GM18867 (cell line): ENCODE results near the gene SLC25A15.

Experiments used
- ATAC-seq: cut with Tn5 transposase; IDR thresholded peaks from one replicate; pipeline ENCODE4 v1.9.1; 2021; ENCODE audit warnings: mild to moderate bottlenecking, moderate library complexity; ENCODE audit not compliant: unreplicated experiment

Gene SLC25A15

GRCh38 chr13:40789275-40790153 is at the start of gene SLC25A15:
SLC25A15 (plus strand) TSS chr13:40789611; CDS start chr13:40793227, 3,616 bp downstream.
- ATAC-seq: peak; percentile 93

- no peak for ATAC-seq
Observed at GRCh38 chr13:40749327-40749726, 40.1 kb upstream of the SLC25A15 start.

DNA sequence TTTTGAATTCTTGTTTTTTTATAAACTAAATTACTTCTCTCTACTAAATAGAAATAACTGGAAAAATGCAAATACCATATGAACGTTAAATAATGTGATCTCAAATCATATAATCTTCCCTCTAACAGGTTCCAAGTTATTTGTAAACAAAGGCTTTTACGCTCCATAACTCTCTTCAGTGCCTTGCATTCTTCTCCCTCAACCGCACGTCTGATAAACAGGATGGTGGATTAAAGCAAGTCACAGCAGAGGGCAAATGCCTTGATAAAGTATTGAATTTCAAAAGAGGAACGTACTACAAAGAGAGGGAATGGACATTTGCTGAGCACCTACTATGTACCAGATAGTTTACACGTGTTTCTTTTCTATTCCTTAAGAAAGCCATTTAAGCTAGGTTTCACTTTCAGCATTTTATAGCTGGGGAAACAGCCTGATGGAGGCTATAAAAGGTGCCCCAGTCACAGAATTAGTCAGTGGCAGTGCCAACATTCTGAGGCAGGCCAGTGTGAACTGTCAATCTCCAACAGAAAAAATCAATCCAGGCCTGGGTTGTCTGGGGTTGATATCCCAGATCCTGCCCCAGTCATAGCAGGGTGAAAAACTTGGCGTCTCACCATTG is 34.2 kb upstream of the SLC25A15 start:
- no peak for ATAC-seq

DNA sequence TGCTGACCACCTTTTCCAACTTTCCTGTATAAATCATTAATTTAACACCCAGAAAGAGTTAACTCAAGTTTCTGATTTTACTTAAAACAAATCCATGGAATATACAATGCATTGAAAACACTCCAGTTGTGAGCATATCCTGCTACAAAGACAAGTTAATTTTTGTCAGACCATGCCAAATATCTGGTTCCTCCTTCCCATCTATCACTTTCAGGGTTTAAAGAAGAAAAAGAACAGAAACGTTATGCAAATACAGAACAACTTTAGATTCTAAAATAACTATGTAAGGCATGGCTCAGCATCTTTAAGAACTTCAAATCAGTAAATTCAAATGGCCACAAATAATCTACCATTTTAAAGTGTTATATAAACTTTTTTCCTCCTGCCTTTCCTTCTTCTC is 33.4 kb upstream of the SLC25A15 start:
- peak; percentile 60 for ATAC-seq

DNA sequence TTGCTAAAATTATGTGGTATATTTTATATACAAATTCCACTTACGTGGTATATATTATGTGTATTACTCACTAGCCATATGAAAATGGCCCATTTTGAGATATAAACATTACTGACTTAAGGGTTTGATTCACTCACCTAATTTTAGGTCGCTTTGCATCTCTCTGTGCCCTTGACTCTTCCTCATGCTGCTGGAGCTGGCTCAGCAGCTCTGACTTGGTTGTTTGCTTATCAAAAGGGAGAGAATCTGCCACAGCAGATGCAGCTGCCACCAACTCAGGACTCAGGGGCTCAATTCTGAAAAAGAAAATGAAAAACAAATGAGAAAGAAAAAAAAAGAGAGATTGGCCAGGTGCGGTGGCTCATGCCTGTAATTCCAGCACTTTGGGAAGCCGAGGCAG is 30.6 kb upstream of the SLC25A15 start:
- ATAC-seq: peak; percentile 43

DNA sequence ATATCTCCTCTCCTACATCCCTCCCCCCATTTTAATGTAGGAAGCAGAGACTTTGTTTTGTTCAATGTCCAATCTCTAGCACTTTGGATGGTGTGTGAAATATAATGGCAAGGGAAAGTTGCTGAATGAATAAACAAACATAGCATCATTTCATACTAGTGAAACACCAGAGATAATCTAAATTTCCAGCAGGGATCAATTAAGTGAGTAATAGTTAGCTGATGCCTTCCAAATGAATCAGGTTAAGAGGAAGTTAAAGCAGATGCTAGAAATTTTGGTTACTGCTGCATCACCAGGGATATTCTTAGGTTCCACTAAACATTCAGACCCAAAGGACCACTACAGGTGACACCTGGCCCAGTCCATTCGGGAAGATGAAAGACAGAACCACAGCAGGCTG is 26.6 kb upstream of the SLC25A15 start:
- ATAC-seq: no peak

DNA sequence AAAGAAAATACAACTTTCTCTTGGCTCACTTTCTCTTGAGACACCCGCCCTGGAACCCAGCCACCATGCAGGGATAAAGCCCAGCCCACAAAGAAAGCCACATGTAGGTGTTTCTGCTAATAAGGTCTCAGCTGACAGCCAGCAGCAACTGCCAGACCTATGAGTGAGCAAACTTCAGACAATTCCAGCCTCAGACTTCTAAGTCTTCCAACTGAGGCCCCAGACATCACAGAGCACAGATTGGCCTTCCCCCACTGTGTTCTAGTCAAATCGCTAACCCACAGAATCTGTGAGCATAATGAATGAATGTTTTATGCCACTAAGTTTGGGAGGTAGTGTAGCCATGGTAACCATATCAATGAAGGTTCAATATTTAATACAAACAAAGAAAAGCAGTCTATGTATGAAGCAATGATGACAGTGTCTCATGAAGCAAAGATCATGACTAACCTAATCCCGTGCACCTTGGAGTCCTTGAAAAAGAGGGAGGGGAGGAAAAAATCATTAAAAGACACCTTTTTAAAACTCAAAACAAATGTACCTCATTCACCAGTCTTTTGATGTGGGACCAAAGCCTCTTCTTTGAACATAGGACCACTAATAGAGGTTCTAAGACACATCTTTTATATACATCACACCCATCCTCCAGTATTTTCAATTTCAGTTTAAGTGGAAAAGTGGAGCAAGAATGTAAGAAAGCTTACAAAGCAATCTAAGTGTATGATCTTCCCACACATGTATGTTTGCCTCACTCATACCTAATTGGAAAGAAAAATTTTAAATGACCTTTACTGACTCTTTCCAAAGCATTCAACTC is 24.6 kb upstream of the SLC25A15 start:
- no peak for ATAC-seq

DNA sequence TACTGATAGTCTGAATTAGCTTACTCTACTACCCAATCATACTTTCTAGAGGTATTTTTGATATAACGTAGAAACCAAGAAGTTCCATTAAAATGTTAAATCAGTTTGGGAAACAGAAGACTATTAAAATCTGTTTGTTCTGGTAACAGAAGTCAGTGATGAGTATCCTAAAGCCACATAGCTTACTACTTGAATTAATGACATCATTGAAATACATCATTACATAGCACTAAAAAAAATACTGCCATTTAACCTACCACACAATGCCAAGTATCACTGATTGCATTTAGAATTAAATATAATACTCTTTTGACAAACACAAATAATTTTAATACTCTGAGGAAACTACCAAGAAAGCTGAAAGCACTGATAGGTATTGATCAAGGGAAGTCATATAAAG is 23.8 kb upstream of the SLC25A15 start:
- no peak for ATAC-seq

DNA sequence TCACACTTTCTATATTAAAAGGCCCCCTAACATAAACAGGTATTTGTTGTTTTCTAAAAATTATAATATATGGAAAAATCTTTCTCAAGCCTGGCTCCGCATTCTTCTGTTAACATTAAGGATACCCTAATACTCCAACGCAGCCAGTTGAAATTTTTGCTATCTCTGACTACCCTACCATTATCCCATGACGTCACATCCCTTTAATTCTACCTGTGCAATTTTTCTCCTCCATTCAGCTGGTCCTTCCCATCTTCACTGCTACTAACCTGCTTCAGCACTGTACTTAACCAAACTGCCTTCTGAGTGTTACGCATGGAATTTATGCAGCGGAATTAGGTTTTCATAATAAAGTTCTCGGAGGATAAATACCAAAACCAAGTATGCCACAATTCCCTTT is 19.4 kb upstream of the SLC25A15 start:
- ATAC-seq: no peak

DNA sequence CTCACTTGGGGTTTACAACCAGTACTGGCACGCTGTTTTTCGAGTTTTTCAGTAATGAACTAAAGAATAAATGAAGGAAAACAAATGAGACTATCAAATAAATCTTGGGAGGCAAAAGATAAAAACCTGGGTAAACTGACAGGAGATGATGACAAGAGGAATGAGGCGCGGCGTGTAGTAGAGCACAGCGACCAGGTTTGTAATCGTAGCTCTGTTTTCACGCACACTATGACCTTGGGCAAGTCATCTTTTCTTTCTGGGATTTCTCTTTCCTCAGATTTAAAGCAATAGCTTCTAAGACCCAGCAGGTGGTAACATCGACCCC is 18.8 kb upstream of the SLC25A15 start:
- ATAC-seq: no peak

GRCh38 chr13:40770934-40771618 is 18.3 kb upstream of the SLC25A15 start, which contains the start of gene MRPS31:
MRPS31 (minus strand) TSS chr13:40771190; CDS start chr13:40771136, 54 bp downstream.
- ATAC-seq: peak; percentile 97

DNA sequence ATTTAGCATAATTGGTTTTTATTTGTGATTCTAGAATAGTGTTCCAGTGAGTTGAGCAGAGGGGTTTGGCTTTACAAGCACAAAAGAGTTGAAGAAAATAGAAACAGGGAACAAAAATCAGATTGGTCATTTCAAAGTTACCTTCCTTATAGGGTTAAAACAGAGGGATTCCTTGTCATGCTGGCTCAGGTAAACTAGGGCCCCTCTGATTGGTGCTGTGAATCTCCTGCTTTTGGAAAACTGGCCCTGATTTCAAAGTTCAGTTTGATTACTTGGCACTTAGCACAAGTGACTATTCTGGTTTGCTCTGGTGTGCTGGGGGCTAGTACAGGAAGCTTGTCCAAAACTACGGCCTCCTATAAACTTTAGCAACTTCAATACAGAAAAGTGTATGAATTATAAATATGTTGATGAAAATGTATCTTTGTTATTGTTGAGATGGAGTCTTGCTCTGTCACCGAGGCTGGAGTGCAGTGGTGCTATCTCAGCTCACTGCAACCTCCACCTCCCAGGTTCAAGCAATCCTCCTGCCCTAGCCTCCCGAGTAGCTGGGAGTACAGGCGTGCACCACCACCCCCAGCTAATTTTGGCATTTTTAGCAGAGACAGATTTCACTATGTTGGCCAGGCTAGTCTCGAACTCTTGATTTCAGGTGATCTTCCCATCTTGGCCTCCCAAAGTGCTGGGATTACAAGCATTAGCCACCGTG is 16.5 kb upstream of the SLC25A15 start:
- ATAC-seq: no peak

GRCh38 chr13:40774672-40775071 is 14.7 kb upstream of the SLC25A15 start:
- ATAC-seq: no peak

DNA sequence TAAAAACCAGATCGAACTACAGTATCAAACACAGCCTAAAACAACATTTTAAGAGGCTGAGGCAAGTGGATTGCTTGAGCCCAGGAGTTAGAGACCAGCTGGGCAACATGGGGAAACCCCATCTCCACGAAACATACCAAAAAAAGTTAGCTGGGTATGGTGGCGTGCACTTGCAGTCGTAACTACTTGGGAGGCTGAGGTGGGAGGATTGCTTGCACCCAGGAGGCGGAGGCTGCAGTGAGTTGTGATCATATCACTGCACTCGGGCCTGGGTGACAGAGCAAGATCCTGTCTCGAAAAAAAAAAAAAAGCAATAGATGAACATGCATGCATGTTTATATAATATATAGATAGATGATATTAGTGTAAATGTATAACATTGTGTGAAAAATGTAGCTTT is 13.2 kb upstream of the SLC25A15 start:
- no peak for ATAC-seq

- ATAC-seq: peak; percentile 59
Observed at GRCh38 chr13:40776681-40777165, 12.7 kb upstream of the SLC25A15 start.

DNA sequence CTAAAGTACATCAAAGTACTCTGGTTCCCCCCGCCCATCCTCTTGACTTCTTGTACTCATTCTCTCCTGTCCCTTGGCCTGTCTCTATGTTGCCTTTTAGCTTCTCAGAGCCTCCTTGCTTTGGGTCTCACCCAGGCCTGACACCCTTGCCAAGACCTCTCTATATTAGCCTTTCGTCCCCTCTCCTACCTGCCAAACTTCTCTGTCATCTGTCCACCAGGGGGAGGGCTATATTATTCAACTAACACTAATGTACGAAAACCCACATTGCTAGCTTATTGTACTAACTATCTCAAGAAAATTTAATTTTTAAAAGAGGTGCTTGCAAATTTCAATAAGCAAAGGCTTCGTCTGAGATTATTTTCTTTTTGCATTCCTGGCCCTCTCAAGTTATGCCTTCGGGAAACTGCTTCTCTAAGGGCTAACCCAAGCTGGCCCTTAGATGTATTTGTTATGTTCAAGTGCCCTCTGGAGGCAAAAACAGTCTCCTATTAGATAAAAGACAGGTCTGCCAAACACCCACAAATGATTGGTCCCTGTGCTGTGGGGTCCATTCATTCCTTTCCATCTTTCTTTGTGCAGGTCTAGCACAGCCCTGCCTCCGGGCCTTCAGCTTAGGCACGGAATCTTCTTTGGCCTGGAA is 12.1 kb upstream of the SLC25A15 start:
- peak; percentile 81 for ATAC-seq

- peak; percentile 6 for ATAC-seq
Observed at GRCh38 chr13:40777809-40778175, 11.6 kb upstream of the SLC25A15 start.

DNA sequence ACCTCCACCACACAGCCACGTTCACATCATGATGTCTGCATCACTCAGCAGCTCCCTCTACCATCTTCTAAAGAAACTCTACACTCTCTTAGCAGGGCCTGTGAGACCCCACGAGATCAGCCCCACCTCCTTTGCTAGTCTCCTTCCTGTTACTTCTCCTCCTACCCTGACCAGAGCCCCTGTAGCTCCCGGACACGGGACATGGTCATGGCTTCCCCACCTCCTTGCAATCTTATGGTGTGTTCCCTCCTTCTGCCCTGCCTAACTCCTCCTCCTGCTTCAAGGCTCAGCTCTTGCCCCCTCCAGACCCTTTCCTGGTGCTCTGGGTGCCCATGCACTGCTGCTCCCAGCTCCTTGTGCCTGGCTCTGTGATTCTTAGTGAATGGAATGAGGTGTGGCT is 10.4 kb upstream of the SLC25A15 start:
- ATAC-seq: no peak

DNA sequence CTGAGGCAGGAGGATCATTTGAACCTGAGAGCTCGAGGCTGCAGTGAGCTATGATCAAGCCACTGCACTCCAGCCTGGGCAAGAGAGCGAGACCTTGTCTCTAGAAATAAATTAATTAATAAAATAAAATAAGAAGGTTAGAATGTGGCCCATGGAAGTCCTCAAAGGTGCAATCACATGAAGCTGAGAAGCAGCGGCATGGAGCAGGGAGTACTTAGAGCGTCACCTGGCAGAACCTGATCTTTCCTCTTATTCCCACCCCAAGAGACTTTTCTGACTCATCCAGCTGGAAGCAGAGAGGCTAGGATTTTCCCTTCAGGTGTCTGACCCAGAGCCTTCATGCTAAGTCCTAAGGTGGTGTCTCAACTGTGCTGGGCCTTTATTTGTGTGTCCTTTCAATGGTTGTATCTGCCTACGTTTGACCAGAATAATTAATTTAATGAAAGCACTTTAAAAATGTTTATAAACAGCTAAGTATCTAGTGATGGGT is 9.6 kb upstream of the SLC25A15 start:
- ATAC-seq: no peak
